GM21381 (cell line): ENCODE measurements around the gene PPM1E.

ENCODE experiments used
- ATAC-seq: cut with Tn5 transposase; IDR thresholded peaks from one replicate; pipeline ENCODE4 v1.9.1; 2021; ENCODE audit warnings: mild to moderate bottlenecking, moderate library complexity; ENCODE audit not compliant: unreplicated experiment

Gene PPM1E

DNA sequence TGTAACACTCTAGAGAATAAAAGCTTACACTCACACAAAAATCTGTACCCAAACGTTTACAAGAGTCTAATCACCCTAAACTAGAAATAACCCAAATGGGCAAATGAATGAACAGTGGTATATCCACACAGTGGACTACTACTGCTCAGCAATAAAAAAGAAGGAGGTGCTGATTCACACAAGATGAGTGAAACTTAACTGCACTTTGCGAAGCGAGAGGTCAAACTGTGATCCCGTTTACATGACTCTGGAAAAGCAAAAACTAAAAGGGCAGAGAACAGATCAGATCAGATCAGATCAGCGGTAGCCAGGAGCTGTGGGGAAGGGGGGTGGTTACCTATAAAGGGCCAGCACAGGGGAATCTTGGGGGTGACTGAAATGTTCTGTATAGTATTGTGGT is 237.7 kb downstream of the PPM1E start:
- ATAC-seq: no peak

DNA sequence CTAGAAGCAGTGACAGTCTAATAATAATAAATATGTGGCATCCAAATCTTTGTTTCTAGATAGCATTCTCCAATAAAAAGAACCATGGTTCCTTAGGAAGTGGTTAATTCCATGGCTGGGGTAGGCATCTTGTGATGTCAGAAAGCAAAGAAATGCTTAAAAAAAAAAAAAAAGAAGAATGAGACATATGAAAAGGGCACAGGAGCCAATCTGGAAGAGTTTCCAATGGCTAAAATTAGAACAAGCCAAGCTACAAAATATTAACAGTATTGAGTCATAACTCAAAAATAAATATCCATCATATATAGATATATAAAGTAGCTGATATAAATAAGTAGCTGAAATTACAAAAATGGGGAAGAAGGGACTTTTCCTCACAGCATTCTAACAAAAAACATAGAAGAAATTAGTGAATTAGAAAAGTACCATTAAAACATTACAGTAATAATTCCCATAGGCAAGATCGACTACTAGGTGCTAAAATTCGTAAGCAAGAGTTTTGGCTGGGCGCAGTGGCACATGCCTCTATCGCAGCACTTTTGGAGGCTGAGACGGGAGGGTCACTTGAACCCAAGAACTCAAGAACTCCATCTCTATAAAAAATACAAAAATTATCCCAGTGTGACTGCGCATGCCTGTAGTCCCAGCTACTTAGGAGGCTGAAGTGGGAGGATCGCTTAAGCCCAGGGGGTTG is 239.7 kb downstream of the PPM1E start:
- no peak for ATAC-seq

DNA sequence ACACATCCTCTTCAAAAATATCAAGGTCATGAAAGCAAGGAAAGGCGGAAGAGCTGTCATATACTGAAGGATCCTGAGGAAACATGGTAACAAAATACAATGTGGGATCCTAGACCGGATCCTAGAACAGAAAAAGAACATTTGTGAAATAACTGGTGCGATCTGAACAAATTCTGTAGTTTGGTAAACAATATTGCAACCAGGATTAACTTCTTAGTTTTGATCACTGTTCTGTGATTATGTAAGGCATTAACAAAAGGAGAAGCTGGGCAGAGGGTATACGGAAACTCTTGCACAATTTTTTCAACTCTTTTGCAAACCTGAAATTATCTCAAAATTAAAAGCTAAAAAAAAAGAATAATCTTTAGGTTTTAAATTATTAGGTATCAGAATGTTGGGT is 241.3 kb downstream of the PPM1E start:
- ATAC-seq: no peak

DNA sequence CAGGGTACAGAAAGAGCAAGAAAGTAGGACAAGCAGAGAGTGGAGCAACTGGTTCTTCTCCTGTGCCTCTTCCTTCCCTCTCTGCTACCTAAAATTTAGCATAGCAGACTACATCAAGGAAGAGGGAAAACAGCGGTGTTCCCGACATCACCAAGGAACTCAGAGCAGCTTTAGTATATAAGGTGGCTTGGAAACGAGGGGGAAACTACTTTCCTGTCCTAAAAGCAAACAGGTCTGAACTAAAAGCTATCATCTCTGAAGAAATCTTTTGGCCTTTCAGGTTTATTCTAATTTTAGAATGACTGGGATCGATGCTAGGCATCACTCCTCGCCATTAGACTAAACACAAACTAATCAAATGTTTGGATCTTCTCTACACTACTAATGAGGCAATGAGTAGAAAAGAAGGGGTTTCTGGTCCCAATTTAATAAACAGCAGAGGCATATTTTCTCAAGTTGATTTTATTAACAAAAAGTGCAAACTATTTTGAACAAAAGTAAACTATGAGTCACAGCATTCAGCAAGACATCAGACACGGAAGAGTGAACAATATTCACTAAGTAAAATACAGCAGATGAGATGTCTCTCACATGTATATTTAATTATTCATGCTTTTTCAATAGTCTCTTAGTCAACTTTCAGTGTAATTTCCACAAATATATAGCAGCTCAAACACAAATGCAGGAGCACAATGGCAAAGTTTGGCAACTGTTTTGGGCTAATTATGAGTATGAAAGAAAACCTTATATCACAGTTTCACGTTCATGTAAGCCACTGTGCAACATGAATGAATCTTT is 242.3 kb downstream of the PPM1E start:
- no peak for ATAC-seq

DNA sequence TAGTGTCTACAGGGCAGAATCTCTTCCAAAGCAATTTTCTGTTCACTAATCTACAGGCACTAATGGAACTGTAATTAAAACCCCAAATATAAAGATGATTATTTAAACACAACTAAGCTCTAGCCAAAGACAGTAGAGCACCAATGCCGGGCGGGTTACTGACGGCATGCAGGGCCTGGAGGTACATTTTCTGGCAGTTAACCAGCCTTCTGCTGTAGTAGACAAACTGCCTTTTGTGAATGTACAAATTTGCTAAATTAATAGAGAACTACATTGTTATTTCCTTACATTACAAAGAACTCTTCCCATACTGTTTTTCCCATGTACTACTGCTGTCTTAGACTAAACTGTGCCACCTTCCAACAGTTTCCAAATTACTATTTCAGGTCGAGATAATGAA is 243.2 kb downstream of the PPM1E start:
- no peak for ATAC-seq

DNA sequence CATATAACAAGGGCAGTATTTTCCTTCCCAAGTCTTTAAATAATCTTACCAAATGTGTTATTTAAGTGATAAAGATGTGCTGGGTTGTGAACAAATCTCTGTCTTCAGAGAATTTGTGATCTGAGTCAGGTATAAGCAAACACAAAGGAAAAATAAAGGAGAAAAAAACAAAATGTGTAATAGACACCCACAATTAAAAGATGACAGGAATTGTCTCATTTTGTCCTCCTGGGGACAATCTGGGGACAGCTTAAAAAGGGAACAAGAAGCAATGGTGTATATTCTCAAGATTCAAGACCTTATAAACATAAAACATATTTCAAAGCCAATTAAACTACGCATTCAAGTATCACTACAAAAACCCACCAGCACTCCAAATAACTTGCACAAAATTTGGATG is 243.8 kb downstream of the PPM1E start:
- ATAC-seq: no peak

DNA sequence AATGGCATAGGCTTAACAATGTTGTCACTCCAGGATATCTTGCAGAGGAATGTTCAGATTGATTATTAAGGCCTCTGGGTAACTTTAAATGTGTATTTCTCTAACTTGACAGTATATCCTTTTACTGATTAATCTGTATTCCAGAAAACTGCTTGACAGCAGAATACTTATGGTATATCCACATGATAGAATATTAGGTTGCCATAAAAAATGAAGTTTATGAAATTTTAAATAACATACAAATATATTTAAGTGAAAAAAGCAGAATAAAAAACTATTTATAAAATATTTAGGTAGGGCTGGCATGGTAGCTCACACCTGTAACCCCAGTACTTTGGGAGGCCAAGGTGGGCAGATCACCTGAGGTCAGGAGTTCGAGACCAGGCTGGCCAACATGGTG is 244.4 kb downstream of the PPM1E start:
- ATAC-seq: no peak

DNA sequence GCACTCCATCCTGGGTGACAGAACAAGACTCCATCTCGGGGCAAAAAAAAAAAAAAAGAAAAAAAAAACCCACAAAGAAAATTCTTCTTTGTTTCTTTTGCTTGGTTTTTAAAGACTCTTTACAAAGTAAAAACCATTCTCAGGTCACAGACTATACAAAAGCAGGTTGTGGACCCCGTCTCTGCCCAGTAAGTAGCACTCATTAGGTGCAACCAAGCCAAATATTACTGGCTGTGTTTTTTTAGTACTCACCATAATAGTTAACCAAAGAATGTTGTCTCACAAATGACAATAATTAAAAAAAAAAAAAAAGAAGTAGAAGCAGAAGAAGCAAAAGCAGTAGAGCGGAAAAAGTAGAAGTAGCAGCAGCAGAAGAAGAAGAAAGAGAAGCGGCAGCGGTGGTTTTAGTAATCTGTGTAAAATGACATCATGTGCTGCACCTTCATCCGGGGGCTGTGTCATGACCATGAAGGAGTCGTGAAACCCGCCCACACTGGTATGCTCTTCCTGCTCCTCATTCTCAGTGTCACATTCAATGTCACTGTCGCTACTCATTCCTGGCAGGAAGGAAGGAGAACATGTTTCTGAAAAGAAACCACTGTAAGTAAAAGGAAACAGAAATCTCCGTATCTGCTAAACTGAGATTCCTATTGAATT is 245.6 kb downstream of the PPM1E start:
- peak; percentile 90 for ATAC-seq

DNA sequence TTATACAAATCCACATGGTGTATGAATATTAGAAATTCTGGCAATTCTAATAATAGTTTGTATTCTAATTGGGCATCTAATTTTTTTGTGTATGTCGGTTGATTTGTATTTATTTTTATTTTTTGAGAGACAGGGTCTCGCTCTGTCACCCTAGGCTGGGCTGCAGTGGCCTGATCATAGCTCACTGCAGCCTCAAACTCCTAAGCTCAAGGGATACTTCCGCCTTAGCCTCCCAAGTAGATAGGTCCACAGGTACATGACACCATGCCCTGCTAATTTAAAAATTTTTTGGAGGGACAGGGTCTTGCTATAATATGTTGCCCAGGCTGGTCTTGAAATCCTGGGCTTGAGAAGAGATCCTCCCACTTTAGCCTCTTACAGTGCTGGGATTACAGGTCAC is 246.5 kb downstream of the PPM1E start:
- no peak for ATAC-seq

DNA sequence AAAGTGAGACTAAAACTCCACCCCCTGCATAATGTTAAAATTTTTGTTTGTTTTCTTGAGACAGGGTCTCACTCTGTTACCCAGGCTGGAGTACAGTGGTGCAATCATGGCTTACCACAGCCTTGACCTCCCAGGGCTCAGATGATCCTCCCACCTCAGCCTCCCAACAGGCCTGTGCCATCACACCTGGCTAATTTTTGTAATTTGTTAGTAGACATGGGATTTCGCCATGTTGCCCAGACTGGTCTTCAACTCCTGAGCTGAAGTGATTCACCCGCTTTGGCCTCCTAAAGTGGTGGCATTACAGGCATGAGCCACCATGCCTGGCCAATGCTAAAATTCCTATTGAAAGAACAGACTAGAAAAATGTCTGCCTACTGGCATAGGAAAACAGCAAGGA is 247.2 kb downstream of the PPM1E start:
- ATAC-seq: no peak

DNA sequence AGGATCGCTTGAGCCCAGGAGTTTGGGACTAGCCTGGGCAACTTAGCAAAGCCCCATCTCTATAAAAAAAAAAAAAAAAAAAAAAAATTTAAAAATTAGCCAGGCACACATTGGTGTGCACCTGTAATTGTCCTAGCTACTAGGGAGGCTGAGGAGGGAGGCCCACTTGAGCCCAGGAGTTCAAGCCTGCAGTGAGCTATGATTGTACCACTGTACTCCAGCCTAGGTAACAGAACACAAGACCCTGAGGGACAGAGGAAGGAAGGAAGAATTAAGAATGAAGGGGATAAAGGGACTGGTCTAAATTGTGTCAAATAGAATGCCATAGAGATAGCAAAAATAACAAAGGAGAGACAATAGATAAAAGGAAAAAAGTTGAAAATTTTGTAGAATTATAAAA is 248.2 kb downstream of the PPM1E start:
- no peak for ATAC-seq

DNA sequence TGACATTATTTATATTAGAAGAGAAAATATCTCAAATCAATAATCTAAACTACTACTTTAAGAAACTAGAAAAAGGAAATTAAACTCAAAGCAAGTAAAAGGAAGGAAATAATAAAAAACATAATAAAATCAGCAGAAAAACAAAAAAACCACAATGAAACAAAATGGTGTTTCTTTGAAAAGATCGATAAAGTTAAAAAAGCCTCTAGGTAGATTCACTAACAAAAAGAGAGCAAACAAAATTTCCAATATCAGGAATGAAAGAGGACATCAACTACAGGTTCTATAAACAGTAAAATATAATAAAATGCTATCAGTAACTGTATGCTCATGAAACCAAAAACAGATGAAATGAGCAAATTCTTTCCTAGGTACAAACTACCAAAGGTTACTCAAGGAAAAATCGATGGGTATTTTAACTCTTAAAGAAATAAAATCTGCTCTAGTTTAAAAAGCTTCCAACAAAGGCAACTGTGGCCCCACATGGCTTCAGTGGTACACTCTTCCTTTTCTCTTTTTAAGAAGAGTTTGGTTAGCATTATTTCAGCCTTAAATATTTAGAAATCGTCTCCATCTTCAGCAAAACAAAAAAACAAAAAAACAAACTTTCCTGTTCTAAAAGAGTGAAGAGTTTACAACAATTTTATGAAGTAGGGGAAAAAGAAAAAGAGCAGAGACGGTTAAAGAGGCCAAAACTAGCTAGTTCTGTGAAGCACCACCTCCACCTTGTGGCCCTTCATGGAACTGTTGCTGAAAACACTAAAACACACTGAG is 248.9 kb downstream of the PPM1E start:
- no peak for ATAC-seq

DNA sequence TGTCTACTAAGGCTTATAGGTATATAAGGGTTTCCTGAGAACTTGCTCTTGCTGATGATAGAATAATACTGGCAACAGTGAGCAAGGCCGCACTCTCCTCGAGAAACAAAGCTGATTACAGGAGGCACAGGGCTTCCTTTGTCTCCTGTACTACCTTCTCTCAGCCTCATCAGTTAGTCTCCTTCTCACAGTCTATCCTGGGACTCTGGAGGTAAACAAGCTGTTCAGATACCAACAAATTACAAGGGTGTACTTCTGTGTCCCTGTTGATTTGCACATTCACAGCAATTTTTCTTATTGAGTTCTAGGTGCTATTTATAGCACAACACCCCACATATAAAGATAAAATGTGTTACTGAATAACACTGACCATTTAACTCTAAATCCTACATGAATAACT is 252.3 kb downstream of the PPM1E start:
- no peak for ATAC-seq

DNA sequence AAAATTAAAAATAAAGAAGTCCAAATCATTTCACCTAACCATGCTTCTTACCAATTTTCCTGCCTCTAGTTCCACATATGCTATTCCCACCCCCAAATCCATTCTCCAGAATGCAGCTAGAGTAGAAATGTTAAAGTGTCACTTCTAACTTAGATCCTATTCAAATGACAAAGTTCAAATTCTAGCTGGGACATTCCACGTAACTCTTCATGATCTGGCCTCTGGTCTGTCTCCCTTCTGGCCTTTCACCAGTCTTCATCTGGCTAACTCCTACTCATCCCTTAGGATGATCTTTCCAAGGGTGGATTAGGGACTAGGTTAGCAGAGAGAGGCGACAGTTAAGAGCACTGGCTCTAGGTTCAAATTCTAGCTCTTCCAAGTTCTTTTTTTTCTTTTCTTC is 253.1 kb downstream of the PPM1E start:
- no peak for ATAC-seq

DNA sequence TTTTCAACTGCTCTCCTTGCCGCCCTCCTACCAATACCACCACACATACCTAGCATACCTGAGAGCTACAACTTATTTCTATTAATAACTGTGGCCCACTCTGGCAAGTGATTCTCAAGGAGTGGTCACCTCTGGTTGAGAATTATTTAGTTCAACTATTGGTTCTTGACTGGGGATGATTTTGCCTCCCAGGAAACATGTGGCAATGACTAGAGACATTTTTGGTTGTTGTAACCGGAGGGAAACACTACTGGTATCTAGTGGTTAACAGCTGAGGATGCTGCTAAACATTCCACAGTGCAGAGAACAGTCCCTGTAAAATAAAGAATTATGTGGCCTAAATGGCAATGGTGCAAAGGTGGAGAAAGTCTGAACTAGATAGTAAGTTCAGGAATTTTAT is 254.4 kb downstream of the PPM1E start:
- ATAC-seq: no peak

DNA sequence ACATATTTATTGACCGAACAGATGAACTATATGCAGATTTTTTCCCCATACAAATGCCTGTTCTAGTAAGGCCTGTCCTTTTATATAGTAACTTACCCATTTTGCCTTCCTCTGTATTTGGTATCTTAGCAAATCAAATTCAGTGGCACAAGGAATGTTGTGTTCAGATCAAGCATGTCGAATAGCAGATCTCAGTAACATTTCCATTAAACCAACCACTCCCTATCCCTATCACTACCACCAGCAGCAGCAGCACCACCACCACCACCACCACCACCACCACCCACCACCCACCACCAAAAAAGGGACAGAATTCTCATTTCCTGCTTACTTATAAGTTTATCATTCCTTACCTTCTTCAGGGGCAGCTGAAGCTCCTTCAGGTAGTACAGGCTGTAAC is 256.3 kb downstream of the PPM1E start:
- ATAC-seq: no peak

DNA sequence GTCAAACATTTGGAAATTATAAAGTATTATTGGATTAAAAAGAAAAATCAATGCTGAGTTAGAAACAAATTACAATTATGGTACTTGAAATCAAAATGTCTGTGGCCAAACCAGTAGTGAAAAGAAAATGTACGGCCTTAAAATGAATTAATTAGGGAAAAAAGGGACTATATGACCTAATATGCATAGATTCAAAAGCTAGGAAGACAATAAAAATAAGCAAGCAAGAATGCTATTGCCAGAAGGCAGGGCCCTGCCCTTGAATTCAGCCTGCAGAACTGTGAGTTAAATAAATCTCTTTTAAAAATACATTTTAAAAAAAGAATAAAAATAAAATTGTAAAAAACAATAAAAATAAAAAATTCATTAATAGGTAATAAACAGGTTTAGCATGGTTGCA is 262.4 kb downstream of the PPM1E start:
- no peak for ATAC-seq

DNA sequence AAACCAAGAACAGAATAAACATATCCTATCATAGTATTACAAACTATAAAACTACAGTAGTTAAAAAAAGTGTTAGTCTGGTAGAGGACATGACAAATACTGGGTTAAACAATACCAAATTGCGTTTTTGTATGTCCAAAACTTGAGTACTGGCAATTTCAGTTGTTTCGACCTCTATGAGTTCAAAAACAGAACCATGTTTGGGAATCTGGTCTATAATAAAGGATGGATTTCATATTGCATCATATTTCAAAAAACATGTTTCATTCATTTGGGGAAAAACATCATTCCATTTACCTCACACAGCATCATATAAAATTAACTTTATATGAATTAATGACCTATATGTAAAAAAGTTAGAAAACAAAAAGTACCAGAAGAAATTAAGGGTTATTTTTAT is 269.3 kb downstream of the PPM1E start:
- ATAC-seq: no peak

DNA sequence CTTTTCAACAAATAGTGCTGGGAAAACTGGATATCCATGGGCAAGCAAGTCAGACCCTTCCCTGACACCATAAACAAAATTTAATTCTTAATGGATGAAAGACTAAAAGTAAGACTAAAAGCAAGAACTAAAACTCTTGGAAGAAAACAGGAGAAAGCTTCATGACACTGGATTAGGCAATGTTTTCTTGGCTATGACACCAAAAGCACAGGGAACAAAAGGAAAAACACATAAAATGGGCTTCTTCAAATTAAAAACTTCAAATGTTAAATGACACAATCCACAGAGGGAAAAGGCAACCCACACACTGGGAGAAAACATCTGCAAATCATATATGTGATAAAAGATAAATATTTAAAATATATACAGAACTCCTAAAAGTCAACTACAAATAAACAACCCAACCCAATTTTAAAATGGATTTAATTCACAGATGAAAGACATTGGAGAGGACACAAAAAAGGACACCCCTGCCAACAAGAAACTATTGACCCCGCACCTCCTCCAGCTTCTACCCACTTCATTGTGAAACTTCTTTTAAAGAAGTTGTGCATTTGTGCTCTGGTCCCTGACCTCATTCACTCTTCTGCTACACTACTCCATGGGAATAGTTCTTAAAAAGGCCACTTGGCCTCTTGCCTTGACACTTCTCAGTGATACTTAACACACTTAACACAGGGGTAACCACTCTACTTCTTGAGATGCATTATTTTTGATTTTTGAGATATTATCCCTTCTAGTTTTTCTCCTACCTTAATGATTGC is 270.7 kb downstream of the PPM1E start:
- no peak for ATAC-seq

DNA sequence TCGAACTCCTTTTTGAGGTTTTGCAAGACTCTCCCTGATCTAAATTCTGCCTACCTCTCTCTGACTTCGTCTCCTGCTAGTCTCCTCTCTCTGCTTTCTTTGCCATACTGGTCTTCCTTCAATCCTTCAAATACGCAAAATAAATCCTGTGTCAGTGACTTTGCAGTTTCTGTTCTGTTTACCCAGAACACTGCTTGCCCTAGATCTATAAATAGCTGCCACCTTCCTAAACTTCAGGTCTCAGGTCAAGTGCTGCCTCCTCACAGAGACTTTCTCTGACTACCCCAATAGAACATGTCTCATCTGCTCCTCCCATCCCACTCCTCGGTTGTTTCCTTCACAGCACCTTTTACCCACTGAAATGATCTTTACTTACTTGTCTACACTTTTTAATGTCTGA is 272.1 kb downstream of the PPM1E start:
- no peak for ATAC-seq

DNA sequence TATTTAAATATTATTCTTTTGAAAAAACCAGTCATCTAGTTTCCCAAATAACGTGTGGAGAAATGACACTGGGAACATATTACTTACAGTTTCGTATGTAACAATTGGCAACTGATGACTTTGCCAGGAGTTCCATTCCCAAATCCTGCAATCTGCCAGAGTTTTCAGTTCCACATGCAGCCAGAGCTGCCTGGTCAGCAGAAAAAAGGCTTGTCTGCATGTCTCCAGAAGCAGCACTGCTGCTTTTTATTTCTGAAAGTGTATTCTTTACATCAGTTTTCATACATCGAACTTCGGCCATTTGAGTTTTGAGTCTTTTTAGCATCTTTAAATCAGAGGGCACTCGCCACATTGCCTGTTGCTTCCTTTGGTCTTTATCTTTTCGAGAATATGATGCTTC is 272.7 kb downstream of the PPM1E start:
- ATAC-seq: no peak
